Activated CD4-positive, CD25-positive, alpha-beta regulatory T cell treated with anti-CD3 and anti-CD28 coated beads, Interleukin-2, amount 50 U/mL, for 16 hours (primary cell): ENCODE data around the gene PLCG1.
A peak's percentile ranks its signal among the peaks of the same experiment; 100 is the strongest.
"Not testable (repeated sequence)": the region's sequence is repeated elsewhere in the genome, so short reads cannot be mapped to it uniquely, and the experiment has no call there.

Source experiments
- DNase-seq: peaks from one replicate; pipeline ENCODE4 v3.0.0-alpha.2; 2020; ENCODE audit warnings: low read depth, low spot score

Gene PLCG1

DNA sequence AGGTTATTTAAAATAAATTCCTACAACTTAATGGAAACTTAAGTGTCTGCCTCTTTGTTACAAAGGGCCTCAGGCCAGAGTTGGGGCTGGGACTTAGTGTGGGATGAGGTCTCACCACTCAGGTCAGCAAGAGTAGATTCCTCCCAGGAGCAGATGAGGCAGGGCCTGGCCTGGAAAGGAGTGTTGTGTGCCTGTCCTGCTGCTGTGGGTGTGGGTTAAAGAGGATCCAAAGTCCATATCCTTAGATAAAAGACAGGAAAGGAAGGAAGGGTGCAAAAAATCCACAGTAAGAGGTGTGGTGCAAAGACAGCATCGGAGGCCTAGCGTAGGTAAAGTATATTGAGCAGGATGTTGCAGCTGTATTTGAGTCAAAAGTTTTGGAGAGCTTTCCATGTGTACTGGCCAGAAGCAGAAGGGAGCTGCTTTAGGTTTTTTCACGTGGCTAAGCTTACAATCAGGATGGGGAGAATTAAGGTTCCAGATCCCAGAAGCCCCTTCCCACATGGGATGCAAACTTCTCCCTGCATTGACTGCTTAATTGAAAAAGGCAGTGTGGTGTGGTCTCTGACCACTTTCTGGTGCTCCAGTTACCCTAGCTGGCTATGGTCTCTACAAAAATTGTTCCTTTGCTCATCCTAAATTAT is 12.8 kb upstream of the PLCG1 start:
- no peak for DNase-seq

DNA sequence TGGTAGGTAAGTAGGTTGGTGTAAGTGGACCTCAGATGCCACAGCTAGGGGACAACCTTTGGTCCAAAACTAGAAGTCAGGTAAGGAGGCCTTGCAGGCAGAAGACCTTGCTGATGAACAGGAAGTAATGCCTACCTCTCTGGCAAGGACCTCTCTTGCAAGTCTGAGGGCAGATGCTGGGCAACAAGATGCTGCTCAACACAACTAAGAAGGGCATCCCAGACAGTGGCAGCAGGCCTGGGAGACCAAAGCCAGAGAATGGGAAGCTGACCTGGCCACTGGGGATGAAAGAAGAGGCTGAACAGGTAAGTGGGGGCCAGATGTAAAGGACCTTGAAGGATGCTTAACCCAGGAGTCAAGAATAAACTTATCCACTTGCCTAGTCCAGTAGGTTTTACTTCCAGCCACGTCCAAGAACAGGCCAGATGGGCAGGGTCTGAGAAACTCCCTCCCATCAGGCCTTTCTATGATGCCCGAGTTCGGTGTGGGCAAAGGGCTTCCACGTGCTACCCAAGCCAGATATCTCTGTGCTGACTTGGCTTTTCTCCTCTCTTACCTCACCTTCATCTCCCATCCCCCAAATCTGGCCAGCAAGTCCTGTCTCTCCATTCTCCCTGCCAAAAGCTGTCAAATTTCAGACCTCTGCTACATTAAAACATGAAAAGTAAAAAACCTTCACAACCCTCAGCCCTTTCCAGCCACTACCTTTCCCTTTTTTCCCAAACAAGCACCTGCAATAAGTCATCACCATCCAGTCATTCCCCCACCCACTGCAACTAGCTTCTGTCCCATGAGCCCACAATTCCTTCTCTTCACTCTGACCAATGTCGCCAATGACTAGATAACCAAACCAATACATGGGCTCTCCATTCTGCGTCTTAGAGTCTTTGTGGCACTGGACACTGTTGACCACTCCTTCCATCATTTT is 11.5 kb upstream of the PLCG1 start:
- no peak for DNase-seq

DNA sequence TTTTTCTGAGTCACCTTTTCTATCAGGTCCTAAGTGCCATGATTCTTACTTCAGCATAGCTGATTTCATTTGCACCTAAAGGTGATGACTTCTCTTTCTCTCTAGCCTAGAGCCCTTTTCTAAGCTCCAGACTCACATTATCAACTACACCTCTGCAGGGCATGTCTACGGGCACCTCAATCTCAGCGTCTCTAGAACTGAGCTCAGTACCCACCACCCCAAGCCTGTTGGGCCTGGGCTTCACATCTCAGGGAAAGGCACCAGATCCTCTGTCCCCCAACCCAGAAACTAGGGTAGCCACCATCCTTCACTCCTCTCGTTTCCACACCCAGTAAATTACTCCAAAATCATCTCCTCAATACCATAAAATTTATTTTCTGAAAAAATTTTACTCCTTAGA is 10.6 kb upstream of the PLCG1 start:
- DNase-seq = no peak

DNA sequence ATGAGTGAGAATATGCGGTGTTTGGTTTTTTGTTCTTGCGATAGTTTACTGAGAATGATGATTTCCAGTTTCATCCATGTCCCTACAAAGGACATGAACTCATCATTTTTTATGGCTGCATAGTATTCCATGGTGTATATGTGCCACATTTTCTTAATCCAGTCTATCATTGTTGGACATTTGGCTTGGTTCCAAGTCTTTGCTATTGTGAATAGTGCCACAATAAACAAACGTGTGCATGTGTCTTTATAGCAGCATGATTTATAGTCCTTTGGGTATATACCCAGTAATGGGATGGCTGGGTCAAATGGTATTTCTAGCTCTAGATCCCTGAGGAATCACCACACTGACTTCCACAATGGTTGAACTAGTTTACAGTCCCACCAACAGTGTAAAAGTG is 9.0 kb upstream of the PLCG1 start:
- DNase-seq = not testable (repeated sequence)

DNA sequence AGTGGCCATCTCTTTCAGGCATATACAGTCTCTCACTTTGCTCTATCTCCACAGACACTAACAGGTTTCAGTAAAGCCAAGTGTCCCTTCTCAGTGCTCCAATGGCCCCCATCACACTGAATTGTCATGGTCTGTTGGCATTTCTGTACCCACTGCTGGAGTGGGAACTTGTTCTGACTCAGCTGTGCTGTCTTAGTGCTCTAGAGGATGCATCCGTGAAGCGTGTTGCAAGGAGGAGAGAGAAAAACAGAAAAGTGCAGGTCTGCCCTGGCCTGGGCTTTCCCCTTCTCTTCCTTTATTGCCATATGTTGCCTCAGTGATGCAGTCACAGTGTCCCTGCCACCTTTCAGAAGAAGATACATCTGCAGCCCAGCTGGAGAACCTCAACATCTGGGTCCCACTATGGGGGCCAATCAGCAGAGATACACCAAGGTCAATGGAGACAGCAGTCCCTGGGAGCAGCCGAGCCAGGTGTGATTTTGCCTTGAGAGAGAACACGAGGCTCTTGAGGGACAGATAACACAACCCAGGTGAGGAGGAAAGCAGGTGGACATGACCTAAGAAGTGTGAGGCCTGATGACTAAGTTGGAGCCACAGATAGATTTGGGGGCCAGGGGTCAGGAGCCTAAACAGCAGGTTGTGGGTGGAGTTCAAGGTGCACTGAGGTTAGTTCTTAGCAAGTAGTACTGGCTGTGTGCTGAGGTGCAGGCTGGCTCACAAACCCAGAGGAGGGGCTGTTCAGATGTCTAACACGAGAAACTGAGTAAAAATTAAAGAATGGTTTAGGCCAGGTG is 5.6 kb upstream of the PLCG1 start:
- DNase-seq = no peak

DNA sequence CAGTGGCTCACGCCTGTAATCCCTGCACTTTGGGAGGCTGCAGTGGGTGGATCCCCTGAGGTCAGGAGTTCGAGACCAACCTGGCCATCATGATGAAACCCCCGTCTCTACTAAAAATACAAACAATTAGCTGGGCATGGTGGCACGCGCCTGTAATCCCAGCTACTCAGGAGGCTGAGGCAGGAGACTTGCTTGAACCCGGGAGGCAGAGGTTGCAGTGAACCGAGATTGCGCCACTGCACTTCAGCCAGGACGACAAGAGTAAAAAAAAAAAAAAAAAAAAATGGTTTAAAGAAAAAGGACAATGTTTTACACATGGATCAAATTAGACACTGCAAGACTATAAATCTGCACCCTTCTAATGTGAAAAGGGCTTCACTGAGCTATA is 5.0 kb upstream of the PLCG1 start:
- not testable (repeated sequence) for DNase-seq

DNA sequence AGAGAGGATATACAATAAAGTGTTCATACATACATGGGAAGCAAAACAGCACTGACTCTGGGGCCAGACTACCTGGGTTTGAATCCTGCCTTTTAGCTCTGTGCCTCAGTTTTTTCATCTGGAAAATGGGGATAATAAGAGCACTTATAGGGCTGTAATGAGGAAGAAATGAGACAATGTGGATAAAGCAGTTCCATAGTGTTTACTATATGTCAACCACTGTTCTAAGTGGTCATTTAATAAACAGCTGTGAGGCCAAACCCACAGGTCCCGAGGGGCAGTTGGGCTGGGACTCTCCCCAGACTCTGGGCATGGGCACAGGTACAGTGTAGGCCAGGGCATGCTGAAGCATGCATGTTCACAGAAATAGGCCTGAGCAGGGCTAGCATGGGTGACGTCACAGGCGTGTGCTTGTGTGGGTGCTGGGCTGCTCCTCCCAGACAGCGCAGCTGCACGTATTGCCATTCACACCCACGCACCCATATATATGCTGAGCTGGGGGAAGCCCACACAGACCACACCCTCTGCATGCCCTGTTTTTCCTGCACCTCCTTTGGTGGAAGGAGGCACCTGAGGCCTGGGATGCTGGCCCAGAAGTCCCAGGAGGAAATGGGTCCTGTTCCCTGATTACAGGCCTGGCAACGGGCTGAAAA is 3.5 kb upstream of the PLCG1 start:
- DNase-seq = peak; percentile 31

DNA sequence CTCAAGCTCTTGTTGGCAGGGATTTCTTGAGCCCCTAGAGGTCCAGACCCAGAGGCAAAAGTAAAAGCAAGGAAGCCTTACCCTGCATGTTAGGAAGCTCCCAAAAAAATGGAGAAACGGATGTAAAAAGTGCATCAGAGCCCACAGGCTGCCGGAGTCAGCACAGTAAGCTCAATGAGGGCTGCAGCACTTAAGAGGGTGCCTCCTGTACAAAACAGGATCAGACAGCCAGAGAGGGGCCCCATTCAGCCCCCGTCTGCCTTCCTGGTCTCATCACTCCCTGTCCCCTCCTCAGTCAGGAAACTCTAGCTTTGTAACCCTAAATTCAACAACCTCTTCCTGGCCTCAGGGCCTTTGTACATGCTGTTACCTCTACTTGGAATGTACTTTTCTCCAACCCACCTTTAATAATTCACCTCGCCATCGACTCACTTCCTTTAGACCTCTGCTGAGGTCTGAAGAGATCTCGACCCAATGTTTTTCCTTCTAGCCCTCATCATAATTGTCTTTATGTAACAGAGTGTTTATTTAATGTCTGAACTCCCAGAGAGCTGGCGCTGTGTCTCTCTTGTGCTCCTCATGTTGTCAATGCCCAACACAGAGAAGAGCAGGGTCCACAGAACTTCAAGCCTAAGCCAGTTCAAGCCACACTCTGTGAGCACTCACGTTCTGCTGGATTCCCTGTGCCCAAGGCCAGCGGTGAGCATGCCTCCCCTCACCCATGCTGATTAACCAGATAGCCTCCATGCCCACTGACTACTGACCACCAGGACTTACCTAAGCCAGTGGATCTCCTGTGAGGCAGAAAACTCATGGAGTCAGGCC is 2.8 kb upstream of the PLCG1 start:
- DNase-seq = no peak

DNA sequence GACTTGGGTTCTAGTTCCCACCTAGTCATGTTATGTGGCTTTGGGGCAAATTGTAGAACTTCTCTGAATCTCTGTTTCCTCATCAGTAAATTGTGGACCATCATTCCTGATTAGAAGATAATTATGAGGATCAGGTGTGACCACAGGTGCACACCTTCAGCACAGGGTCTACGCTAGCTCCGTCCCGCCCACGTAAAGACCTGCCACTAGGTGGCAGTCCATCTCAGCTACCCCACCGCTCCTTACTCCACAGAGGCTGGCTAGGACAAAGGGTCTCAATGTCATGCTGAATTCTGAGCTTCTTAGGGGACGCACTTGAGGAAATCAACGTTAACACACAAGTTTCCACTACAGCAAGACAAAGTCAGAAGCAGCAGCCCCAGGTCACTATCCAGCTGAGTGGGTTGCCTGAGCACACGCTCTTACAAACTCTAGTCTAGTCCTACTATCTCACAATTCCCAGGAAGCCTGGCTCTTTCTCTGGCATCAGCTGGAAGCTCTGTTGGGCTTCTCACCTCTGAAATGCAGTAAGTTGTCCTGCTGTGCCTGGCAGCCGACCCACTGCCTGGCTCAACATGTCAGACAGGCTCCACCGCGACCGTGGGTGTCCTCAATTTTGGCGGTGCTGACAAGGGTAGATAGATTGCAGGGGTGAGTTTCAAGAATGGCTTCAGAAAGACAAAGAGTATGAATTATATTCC is 2.0 kb upstream of the PLCG1 start:
- peak; percentile 33 for DNase-seq

DNA sequence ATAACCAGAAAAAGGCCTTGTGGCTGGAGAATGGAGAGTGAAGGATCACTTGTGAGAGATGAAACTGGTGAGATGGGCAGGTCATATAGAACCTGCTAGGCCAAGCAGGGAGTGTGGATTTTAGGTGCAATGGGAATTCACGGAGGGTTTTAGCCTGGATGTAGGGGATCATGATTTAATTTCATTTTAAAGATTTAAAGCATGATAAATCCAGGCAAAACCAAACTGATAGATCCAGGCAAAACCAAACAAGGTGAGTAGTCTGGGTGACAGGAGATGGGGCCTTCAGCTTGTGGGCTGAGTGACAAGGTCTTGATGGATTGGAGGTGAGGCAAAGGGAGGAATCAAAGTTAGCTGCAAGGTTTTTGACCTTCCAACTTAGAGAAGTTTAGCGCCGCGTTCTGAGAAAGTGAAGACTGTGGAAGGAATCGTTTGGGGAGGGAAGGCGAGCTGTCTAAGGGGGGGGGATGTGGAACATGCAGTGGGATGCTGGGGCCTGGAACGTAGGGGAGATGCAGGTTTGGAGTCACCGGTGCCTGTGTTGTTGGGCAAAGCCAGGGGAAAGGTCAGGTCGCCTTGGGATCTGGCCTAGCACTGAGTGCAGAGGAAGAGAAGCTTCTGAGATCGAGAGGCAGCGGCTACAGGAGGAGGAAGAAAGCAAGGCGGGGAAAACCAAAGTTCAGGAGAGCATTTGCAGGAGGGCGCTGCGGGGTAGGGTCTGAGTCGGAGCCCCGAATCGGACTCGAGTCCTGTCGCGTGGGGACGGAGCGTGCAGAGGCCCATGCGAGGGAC is 1.3 kb upstream of the PLCG1 start:
- DNase-seq = no peak

DNA sequence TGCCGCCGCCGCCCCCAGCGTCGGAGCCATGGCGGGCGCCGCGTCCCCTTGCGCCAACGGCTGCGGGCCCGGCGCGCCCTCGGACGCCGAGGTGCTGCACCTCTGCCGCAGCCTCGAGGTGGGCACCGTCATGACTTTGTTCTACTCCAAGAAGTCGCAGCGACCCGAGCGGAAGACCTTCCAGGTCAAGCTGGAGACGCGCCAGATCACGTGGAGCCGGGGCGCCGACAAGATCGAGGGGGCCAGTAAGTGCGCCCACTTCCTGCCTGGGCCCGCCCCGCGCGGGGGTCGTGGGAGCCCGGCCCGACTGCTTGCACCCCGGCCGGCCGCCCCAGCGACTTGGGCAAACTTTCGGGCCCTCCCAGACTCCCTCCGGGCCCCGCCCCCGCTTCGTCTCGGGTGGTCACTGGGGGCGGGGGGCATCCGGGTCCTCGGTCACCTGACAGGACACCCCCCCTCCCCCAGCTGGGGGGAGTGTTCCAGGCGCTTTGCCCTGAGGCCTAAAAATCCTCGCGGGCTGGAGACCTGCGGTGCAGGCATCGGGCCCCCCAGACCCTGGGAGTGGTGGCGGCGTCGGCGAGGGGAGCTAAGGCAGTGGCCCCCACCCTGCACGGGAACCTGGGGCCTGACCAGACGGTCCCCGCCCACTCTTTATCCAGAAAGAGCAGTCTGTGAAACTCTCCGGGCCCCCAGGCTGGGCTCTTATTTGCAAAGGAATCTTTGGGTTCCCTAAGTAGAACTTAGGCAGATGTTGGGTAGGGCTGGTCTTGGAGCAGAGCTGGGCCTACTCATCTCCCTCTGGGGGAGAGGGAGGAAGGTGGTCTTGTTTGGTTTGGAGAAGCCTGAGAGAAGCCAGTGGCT is 501 bp downstream of the PLCG1 start:
- DNase-seq = peak; percentile 28

DNA sequence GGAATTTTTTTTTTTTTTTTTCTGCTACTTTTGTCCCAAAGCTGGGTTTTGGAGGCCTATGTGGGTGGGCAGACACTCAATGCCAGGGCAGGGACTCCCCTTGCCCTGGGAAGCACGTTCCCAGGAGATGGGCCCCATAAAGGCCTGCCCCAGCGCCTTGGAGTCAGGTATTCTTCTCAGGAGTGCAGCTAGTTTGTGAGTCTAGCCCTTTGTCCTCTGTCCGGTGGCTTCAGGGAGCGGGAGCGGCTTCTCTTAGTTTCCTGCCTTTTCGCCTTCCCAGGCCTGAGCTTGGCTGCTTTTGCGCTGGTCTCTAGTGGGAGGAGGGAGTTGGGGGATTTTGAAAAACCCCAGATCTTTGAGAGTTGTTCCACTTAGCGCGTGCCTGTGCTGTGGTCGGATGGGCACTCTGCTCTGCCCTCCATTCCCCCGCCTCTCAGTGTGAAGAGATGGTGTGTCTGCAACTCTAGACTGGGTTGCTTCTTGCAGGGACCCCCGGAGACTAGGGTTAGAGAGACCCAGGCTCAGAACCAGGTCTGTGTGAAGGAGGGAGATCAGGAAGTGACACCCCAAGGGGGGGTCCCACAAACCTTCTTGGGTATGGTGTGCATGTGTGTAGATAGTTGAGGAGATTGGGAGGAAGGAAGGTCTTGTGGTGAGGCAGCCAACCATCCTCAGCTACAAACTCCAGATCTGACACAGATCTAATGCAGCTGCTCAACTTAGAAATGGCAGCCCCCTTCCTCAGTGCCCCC is 1.3 kb downstream of the PLCG1 start:
- no peak for DNase-seq

DNA sequence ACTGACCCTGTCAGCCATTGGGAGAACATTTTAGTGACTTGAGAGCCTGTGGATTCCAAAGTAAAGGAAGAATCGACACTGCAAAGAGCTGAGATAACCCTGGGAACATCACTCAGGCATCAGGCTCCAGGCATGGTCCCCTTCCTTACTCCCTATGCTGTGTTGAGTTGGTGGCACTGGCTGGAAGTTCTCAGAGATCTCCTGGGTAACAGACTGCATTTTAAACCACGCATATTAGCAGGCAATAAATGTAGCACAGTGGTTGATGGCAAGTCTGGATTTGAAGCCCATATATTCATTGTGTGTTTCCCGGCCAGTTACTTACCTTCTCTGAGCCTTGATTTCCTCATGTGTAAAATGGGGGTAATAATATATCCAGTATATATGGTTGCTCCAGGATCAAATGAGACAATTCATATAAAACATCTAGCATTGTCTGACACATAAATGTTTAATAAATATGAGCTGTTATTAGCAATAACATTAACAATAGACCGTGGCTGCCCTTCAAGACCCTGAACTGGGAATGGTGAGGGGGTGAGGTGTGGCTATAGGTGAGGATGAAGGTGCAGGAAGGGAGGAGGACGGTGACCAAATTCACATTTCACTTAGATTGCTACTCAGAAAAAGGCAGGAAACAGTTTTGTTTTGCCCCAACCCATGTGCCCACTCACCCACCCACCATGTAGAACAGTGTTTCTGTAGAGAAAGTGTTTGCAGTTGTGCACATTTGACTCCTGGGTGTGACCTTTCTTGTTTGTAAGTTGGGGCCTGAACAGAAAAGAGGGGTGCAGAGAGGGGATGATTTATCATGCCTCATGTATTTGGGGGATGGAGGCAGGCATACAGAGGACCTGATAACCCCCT is 2.1 kb downstream of the PLCG1 start:
- no peak for DNase-seq

DNA sequence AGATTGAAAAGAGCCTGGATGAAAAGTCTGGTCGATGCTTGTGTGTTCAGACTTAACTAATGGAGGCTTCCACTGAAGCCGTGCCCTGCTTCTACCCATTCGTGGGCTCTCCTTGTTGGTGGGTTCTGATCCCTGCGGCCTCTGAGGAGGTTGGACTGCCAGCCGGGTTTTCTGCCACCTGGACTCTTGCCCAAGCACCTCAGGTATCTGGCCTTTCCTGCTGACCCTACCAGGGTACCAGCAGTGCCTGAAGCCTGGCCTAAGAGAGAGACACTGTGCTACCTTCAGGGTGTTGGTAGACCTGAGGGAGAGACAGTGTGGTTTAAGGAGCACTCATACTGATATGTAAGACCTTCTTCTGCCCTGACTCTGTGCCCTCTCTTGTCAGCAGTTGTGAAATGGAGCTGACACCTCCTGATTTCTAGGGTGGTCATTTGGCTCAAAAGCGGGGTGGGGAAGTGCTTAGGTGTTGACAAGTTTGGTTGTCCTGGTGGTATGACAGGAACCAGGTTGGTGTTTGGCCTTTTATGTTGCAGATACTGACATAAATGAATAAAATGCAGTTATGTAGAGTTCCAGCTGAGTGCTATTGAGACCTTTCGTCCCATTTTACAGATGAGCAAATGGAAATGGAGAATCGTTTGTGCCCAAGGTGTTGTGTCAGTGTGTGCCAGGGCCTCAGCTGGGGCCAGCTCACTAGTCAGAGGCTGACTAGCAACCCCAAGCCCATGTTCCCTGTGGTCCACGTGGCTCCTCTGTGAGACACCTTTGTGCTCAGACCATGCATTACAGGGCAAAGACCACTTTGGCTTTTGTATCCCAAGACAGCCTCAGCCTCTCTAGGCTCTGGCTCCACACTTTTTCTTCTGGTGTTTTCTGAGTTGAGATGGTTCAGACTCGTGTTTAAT is 3.1 kb downstream of the PLCG1 start:
- DNase-seq = no peak

DNA sequence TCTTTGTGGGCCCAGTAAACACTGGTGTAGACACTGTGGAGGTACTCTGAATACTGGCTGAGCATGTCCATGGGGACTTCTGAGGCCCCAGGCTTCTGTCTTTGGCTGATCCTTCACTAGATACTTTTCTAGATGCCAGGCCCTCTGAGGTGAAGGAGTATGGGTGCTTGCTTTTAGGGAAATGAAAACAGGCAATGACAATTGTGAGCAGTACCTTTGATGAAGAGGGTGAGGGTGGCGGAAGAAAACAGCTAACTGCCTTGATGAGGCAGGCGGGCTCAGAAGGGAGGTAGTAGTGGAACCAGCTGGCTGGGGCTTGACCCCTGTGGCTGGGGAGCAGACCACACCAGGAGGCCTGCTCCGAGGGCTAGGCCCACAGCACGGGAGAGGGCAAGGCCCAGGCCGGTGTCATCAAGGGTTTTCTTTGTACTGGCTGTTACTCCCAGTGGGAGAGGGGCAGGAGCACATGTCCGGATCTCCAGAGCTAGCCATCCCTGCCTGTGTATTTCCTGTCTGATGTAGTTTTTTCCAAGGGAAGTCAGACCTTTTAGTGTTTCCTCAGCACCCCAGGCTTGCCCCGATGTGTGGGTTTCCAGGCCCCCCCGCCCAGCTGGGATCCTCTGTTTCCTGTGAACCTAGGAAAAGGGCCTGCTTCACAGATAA is 3.9 kb downstream of the PLCG1 start:
- DNase-seq = no peak
